Fibroblast of pulmonary artery (primary cell): ENCODE measurements around the gene PRSS8.

Experiments used
- DNase-seq: peaks from one replicate; pipeline ENCODE4 v3.0.0-alpha.2; 2010; ENCODE audit warnings: low read depth
- H3K4me3 ChIP-seq: replicated peaks from 2 replicates; pipeline ENCODE4 v1.5.1; 2011; ENCODE audit warnings: low read depth, mild to moderate bottlenecking, control low read depth, low read length, moderate library complexity
- TF ChIP-seq, protein P1 (sequence below): IDR thresholded peaks from 2 replicates; pipeline ENCODE4 v1.5.1; 2011; ENCODE audit warnings: mild to moderate bottlenecking, control low read depth, low read length, inconsistent platforms; ENCODE audit errors: missing control alignments

The PRSS8 gene

DNA sequence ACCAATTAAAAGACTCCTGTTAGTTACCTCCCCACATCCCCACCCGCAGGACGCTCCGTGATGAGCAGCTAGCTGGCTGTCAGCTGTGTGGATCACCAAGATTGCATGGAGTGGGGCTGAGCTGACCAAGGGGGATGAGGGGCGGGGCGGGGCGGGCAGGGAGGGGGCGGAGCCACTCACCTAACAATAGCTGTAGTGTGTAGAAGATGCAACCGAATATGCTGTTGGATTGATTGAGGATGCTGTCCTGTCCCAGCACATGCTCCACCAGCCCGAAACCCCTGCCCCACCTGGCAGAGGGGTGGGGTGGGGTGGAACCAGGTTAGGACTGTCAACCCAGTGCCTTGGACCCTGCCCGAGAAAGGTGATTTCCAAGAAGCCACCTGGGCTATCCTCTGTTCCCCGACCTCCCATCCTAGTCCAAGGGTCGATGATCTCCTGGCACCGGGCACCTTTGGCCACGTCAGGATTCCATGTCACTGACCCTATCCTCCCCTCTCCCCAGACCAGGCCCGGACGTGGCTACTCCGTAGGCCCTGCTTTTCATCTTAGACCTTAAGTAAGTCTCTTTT, 42.3 kb downstream of the PRSS8 start:
- TF ChIP-seq, protein P1, sequence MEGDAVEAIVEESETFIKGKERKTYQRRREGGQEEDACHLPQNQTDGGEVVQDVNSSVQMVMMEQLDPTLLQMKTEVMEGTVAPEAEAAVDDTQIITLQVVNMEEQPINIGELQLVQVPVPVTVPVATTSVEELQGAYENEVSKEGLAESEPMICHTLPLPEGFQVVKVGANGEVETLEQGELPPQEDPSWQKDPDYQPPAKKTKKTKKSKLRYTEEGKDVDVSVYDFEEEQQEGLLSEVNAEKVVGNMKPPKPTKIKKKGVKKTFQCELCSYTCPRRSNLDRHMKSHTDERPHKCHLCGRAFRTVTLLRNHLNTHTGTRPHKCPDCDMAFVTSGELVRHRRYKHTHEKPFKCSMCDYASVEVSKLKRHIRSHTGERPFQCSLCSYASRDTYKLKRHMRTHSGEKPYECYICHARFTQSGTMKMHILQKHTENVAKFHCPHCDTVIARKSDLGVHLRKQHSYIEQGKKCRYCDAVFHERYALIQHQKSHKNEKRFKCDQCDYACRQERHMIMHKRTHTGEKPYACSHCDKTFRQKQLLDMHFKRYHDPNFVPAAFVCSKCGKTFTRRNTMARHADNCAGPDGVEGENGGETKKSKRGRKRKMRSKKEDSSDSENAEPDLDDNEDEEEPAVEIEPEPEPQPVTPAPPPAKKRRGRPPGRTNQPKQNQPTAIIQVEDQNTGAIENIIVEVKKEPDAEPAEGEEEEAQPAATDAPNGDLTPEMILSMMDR: no peak
- peak overlapping the region; percentile 91 for H3K4me3 ChIP-seq
- no peak for DNase-seq

DNA sequence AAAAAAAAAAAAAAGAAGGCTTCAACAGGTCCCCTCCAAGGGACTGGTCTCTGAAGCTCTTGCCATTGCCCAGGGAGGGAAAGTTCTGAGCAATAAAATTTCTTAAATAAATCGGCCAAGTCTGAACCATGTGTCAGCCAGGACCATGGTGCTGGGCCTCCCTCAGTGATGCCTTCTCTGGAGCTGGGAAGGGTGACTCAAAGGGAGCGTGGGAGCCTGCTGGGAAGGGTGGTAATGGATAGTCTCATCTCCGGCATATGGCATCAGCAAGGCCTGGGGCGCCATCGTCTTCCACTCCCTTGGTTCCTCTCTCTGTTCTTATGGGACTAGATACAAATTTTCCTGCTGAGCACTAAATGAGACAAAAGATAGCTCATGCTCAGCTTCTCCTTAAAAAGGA, 43.2 kb downstream of the PRSS8 start:
- DNase-seq: no peak
- H3K4me3 ChIP-seq: no peak overlapping the region
- TF ChIP-seq, protein P1: no peak

DNA sequence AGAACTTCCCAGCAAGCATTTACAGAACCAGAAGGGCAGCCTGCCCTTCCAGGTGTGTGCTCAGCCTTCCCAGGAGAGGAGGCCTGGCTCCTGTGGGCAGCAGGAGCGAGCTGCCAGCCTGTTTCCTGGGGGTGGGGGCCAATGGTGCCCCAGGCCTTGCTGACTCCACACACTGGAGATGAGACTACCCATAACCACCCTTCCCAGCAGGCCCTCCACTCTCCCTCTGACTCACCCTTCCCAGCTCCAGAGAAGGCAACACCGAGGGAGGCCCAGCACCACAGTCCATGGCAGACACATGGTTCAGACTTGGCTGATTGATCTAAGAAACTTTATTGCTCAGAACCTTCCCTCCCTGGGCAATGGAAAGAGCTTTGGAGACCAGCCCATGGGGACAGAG, 45.0 kb downstream of the PRSS8 start:
- TF ChIP-seq, protein P1: no peak
- DNase-seq: no peak
- H3K4me3 ChIP-seq: no peak overlapping the region

GRCh38 chr16:31089199-31089598, 46.3 kb downstream of the PRSS8 start:
- DNase-seq: no peak
- TF ChIP-seq, protein P1: no peak
- H3K4me3 ChIP-seq: no peak overlapping the region

DNA sequence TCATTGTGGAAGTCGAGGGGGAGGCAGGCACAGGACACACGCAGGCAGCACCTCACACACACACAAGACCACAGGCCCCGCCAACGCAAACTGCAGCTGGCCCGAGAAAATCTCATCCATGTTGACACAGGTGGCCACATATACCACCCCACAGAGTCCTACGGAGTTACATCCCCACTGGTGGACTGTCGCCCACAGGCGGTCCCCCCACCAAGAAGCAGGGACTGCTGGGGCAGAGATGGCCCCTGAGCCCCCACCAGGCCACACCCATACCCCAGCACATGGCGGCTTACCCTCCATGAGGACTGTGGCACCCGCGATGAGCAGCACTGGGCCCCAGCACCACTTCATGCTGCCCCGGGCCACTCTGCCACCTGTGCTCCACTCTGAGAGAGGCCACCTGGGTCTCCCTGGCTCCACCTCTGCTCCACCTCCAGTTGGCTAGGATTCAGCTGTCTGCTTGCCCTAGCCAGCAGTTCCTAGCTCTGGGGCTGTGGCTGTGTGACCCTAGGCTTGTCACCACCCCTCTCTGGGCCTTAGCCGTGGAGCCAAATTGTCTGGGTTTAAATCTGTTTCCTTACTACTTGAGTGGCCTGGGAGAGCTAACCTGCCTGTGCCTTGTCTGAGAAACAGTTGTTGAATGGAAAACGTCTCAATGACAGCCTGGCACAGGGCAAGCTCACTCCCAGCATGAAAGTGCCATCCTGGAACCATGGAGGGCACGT, 46.9 kb downstream of the PRSS8 start, which contains the start of gene PRSS53:
Gene PRSS53, minus strand, starts transcription at position 485 of the 725 bp plus-strand sequence. Its CDS starts 134 bp downstream, at position 351.
- DNase-seq: no peak
- TF ChIP-seq, protein P1: no peak
- no peak within 1 kb of the TSS for H3K4me3 ChIP-seq

GRCh38 chr16:31087971-31088370, 47.6 kb downstream of the PRSS8 start:
- H3K4me3 ChIP-seq: no peak overlapping the region
- TF ChIP-seq, protein P1: no peak
- DNase-seq: no peak
